Suppressor macrophage (primary cell): ENCODE measurements around the gene CORT.
A peak's percentile ranks its signal among the peaks of the same experiment; 100 is the strongest.
"Not testable (repeated sequence)": the region's sequence is repeated elsewhere in the genome, so short reads cannot be mapped to it uniquely, and the experiment has no call there.

Experiments used
- DNase-seq, 4 experiments: peaks; one replicate each; pipeline ENCODE4 v3.0.0-alpha.2; 2020 to 2022
- total RNA-seq, 17 experiments: gene quantifications; one replicate each; lab custom pipeline; 2026; ENCODE audit warnings: mixed read lengths in 6 of 17, inconsistent platforms in 3 of 17; lab: John Stamatoyannopoulos, UW

CORT gene, protein sequence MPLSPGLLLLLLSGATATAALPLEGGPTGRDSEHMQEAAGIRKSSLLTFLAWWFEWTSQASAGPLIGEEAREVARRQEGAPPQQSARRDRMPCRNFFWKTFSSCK
- total RNA-seq, result 0 to 0.21 (median 0) reads per million in 17 experiments

DNA sequence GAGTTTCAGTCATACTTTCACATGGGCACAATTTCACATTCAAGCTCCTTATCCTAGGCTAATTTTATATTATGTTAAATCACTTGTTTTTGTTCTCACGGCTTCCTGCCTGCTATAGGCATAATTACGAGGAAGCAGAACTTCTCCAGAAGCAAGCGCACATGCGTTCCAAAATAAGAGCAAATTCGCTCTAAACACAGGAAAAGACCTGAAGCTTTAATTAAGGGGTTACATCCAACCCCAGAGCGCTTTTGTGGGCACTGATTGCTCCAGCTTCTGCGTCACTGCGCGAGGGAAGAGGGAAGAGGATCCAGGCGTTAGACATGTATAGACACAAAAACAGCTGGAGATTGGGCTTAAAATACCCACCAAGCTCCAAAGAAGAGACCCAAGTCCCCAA lies at the start of gene CORT:
Gene CORT (plus strand): TSS at position 281 of the 400 bp plus-strand sequence. CDS start 193 bp downstream, outside the sequence.
- no peak for DNase-seq

- DNase-seq, result no peak
These were observed 48.5 kb upstream of the CORT start for GRCh38 chr1:10401281-10401680.

- peak in 1 of 4 experiments; percentile 14 for DNase-seq
These were observed 47.0 kb upstream of the CORT start for GRCh38 chr1:10402729-10403274.

GRCh38 chr1:10407201-10407600 lies 42.6 kb upstream of the CORT start:
- no peak for DNase-seq

DNA sequence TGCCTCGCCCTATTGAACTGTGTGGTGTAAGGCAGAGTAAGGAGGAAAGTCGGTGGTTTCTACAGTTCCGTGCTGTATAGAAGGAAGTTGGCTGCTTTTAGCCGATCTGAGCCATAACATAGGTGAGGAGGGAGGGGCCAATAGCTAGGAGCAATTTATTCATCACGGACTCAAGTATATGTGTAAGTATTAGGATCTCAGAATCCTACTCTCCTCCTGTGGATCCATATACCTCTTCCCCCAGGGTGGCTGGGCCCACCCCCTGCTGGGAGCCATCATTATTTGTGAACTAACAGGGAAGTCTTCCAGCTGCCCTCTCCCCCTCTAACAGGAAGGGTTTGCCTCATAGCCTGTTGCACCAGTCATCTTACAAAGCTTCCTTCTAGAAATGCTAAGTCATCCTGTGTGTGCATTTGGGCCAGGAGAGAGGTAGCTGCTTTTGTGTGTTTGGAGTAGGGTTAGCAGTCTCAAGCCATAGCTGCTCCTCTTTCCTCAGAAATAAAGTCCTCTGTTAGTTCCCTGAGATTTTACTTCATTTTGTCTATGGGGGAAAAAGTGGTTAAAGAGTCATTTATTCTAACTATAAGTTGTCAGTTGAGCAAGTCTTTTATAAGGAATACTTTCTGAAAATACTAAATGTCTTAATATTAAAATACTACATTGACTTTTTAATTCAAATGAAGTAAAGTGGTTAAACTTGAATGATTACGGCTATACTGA lies 34.5 kb upstream of the CORT start:
- DNase-seq, result peak; percentile 84 to 95 (median 92)

DNA sequence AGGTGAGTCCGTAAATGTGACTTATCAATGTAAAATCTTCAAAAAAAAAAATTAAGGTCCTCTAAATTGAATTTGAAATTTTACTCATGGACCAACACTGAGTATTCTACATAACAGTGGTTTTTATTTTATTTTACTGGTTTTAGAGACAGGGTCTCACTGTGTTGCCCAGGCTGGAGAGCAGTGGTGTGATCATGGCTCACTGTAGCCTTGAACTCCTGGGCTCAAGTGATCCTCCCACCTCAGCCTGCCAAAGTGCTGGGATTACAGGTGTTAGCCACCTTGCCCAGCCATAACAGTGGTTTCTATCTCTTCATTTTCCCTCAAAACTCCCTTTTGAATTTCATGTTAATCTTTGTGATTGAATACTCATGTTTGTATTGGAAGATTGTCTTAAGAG lies 33.9 kb upstream of the CORT start:
- DNase-seq, result not testable (repeated sequence)

GRCh38 chr1:10418741-10419140 lies 31.1 kb upstream of the CORT start:
- not testable (repeated sequence) for DNase-seq

DNA sequence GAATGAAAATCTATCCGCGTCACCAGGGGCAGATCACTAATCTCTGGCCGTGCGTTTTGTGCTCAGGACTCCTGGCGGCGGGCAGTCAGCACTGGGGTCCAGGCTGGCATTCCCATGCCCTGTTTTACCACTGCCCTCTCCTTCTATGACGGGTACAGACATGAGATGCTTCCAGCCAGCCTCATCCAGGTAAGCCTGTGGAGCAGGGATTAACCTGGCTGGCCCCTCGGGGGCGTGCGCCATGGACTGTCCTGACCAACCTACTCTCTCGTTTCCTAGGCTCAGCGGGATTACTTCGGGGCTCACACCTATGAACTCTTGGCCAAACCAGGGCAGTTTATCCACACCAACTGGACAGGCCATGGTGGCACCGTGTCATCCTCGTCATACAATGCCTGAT lies 30.5 kb upstream of the CORT start:
- no peak for DNase-seq

- no peak for DNase-seq
These were observed 28.2 kb upstream of the CORT start for GRCh38 chr1:10421637-10422036.

DNA sequence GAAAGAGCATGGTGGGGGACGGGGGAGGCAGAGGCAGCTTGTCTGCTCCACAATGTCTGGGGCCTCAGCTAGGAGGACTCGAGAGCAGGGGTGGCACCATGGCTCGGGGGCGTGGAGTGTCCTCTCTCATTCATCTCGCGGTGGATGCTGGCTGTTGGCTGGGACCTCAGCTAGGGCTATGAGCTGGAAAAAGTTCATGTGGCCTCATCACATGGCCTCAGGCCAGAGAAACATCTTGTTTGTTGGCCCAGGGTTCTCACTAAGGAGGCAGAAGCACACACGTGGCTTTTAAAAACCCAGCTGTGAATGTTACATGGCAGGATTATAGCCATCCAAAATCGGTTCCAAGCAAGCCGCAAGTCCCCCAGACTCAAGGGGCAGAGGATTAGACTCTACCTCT lies 25.8 kb upstream of the CORT start:
- no peak for DNase-seq

DNA sequence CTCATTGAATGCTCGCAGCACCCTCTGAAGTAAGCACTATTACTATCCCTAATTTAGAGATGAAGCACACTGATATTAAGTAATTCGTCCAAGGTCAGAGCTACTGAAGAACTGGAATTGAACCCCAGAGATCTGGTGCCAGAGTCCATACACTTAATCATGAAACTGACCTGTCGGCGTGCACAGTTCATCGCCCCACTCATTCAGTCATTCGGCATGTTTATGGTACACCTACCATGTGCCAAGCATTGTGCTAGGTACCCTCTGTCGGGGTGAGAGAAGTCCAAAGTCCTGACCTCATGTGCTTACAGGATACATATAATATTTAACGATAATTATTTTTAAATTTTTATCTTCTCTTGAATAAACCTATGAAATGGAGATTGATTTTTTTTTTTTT lies 25.2 kb upstream of the CORT start:
- DNase-seq, result no peak

DNA sequence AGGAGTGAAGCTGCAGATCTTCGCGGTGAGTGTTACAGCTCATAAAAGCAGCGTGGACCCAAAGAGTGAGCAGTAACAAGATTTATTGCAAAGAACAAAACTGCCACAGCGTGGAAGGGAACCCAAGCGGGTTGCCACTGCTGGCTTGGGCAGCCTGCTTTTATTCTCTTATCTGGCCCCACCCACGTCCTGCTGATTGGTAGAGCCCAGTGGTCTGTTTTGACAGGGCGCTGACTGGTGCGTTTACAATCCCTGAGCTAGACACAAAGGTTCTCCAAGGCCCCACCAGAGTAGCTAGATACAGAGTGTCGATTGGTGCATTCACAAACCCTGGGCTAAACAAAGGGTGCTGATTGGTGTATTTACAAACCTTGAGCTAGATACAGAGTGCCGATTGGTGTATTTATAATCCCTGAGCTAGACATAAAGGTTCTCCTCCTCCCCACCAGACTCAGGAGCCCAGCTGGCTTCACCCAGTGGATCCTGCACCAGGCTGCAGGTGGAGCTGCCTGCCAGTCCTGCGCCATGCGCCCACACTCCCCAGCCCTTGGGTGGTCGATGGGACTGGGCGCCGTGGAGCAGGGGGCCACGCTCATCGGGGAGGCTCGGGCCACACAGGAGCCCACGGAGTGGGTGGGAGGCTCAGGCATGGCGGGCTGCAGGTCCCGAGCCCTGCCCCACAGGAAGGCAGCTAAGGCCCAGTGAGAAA lies 23.9 kb upstream of the CORT start:
- DNase-seq, result not testable (repeated sequence)

DNA sequence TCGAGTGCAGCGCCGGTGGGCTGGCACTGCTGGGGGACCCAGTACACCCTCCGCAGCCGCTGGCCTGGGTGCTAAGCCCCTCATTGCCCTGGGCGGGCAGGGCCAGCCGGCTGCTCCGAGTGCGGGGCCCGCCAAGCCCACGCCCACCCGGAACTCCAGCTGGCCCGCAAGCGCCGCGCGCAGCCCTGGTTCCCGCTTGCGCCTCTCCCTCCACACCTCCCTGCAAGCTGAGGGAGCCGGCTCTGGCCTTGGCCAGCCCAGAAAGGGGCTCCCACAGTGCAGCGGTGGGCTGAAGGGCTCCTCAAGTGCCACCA lies 23.3 kb upstream of the CORT start:
- DNase-seq, result not testable (repeated sequence)

DNA sequence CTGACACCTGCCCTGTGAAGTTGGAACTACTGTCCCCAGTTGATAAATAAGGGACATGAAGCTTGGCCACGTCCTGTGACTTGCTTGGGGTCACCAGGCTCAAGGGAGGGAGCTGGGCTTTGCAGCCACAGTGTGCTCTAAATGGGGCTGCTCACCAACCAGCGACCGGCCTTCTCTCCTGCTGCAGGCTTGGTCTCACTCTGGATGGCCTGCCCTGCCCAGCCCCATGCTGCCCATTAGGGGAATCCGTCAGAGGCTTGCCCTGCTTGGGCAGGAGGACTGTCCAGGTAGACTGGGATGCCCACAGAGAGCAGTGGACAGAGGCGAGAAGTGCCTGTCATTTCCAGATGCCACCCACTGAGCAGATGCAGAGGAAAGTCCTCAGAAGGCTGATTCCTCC lies 20.8 kb upstream of the CORT start:
- no peak for DNase-seq

- peak; percentile 50 to 75 (median 64) for DNase-seq
These were observed 20.0 kb upstream of the CORT start for GRCh38 chr1:10429868-10430215.

GRCh38 chr1:10430216-10431069 lies 19.4 kb upstream of the CORT start, which contains the start of gene CENPS:
Gene CENPS (plus strand): TSS chr1:10430433. CDS start chr1:10430518, 85 bp downstream.
- DNase-seq, result peak; percentile 93 to 97 (median 95)

DNA sequence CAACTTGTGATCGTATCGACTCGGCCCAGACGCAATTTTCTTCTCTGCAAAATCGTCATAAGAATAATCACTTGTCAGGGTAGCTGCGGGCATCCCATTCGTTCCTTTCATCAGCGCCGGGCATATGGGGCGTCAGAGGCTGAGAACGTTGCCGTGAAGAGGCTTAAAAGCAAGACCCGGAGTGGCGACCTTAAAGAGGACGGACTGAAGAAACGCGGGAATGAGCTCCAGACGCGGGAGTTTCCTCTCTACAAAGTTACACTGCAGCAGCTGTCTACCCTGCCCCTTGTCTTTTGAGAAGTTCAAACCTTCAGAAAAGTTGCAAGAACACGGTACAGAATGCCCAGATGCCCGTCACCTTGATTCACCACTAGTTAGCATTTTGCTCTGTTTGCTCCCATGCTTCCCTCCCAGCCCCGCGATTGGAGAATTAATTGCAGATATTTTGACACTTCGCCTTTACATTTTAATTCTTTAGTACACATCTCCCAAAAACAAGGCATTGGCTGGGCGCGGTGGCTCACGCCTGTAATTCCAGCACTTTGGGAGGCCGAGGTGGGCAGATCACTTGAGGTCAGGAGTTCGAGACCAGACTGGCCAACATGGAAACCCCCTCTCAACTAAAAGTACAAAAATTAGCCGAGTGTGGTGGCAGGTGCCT lies 18.6 kb upstream of the CORT start:
- peak in 3 of 4 experiments; percentile 18 to 40 (median 24) for DNase-seq

GRCh38 chr1:10432910-10433700 lies 16.7 kb upstream of the CORT start:
- no peak for DNase-seq

- DNase-seq, result no peak
These were observed 16.0 kb upstream of the CORT start for GRCh38 chr1:10433790-10434189.

GRCh38 chr1:10434590-10434989 lies 15.2 kb upstream of the CORT start:
- no peak for DNase-seq

- DNase-seq, result no peak
These were observed 12.8 kb upstream of the CORT start for GRCh38 chr1:10437052-10437451.
